Activated T-cell treated with anti-CD3 and anti-CD28 coated beads, Interleukin-2, amount 50 U/mL, for 72 hours (primary cell): Measurements from ENCODE around the gene GRK3. TPM values are rescaled to one million over a fixed set of nuclear protein-coding genes. Genes with fewer than 3 reads are reported as not detected.
"Not testable (repeated sequence)": the region's sequence is repeated elsewhere in the genome, so short reads cannot be mapped to it uniquely, and the experiment has no call there.

Source experiments
- ATAC-seq, 2 donors: fragments of 150-1000 bp; cut with Tn5 transposase; replicated peaks in 1 of 2; 2 replicates each; pipeline ENCODE4 v1.10.0; 2021; ENCODE audit warnings: moderate library complexity in 2 of 2, mild to moderate bottlenecking in 1 of 2
- DNase-seq, 2 donors: peaks; one replicate each; pipeline ENCODE4 v3.0.0; 2021 to 2022; ENCODE audit warnings: mixed read lengths in 1 of 2
- H3K27ac Mint-ChIP-seq: one replicate; pipeline ENCODE4 v1.8.0; 2022; ENCODE audit warnings: mild to moderate bottlenecking, moderate library complexity, mixed read lengths
- H3K27me3 Mint-ChIP-seq: one replicate; pipeline ENCODE4 v1.8.0; 2022; ENCODE audit warnings: low read depth, mixed read lengths
- H3K36me3 Mint-ChIP-seq, 2 donors: one replicate each; pipeline ENCODE4 v1.8.0; 2022; ENCODE audit warnings: mixed read lengths in 2 of 2, mild to moderate bottlenecking in 1 of 2; ENCODE audit not compliant: insufficient read depth in 2 of 2
- H3K4me1 Mint-ChIP-seq: one replicate; pipeline ENCODE4 v1.8.0; 2022; ENCODE audit warnings: low read depth, mixed read lengths
- H3K4me3 Mint-ChIP-seq, 2 donors: one replicate each; pipeline ENCODE4 v1.8.0; 2022; ENCODE audit warnings: mild to moderate bottlenecking in 2 of 2, mixed read lengths in 2 of 2, moderate library complexity in 2 of 2
- H3K9me3 Mint-ChIP-seq, 2 donors: one replicate each; pipeline ENCODE4 v1.8.0; 2022; ENCODE audit warnings: mixed read lengths in 2 of 2
- total RNA-seq, 2 donors: library from RNA; stranded (reverse); gene quantifications; one replicate each; pipeline ENCODE4 v1.2.3, GENCODE V29; 2022

The GRK3 gene
- total RNA-seq, 2 donors from 2014 or later: 25.9 to 31.9 TPM

DNA sequence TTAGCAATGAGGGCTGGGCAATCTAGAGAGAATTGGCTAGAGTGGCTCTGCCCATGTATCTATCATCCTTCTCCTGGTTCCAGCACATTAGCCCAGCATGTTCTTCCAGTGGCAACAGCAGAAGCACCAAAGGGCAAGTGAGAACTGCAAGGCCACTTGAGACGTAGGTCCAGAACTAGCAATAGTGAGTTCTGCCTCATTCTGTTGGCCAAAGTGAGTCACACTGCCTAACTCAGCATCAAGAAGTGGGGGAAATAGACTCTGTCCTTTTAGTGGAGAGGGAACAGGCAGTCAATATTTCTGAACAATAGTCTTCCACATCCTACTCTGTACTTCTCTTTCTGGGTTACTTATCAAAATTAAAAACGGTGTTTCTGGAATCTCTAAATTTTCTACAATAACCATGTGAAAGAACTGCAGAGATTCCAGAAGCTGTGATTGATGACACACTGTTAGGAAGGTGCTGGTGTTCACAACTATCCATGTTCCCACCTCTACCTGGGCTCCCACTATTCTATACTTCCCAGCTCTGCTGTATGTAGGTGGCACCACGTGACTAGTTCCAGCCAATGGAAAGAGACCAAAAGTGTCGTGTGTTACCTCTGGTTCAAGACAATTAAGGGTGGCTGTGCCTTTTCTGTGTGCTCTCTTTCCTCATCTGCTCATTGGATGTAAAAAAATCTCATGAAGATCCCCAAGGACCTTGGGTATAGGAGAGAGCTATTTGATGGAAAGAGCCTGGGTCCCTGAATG is 23.4 kb upstream of the GRK3 start:
- ATAC-seq (no peak), DNase-seq (no peak)
- no peaks in the 10 kb centered on the region for H3K9me3 Mint-ChIP-seq
- H3K36me3 Mint-ChIP-seq: peaks cover 0 to 2% of the 10 kb centered on the region in 2 donors
- no peak overlapping the region for H3K4me3 Mint-ChIP-seq
- H3K27me3 Mint-ChIP-seq: no peaks in the 10 kb centered on the region
- H3K27ac Mint-ChIP-seq: no peak overlapping the region
- H3K4me1 Mint-ChIP-seq: no peaks in the 10 kb centered on the region

DNA sequence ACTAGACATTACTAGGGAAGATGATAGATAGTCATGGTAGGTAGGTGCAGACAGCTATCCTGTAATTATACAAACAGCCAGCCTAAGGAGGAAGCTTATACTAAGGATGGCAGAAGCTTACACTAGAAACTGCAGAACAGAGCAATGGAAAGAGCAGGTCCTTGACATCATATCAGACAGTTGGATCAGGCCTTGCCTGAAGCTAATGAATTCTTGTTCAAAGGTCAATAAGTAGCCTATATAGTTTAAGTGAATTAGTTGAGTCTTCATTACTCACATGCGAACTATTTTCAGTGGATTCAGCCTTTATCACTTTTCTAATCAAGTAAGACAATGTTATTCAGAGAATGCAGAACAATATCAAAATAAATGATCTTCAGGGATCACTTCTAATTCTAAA is 22.3 kb upstream of the GRK3 start:
- H3K27ac Mint-ChIP-seq: no peak overlapping the region
- H3K27me3 Mint-ChIP-seq: no peaks in the 10 kb centered on the region
- no peaks in the 10 kb centered on the region for H3K4me1 Mint-ChIP-seq
- H3K36me3 Mint-ChIP-seq: peaks cover 0 to 2% of the 10 kb centered on the region in 2 donors
- no peaks in the 10 kb centered on the region for H3K9me3 Mint-ChIP-seq
- DNase-seq: no peak
- ATAC-seq: no peak
- no peak overlapping the region for H3K4me3 Mint-ChIP-seq

DNA sequence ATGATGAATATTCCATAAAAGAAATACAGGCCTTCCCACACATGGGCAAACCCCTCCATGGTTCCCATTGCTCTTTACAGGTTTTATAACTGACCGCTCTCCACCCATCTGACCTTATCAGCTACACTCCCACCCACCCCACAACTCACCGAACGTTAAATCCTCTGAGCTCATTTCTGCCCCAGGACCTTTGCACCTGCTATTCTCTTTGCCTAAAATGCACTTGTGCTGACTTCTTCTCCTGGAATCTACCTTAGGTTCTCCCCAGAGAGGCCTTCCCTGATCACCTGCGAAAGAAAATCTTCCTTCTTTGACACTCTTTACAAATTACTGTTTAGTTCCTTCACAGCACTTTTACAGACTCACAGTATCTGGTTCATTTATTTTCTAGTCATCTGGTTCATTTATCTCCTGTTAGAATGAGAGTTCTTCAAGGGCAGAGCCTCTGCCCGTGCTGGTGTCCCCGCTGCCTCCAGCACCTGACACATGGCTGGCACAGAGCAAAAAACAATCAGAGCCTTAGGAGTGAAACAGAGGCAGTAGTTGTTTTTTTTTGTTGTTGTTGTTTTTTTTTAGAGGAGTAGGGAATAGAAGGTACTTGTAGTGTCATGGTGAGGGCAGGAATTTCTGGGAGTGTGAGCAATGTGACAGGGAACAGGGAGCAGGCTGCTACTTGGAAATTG is 21.6 kb upstream of the GRK3 start:
- Mint-ChIP-seq H3K4me3 (no peak overlapping the region), H3K9me3 (no peaks in the 10 kb centered on the region), H3K27ac (no peak overlapping the region), H3K36me3 (peaks cover 0 to 2% of the 10 kb centered on the region in 2 donors), H3K4me1 (no peaks in the 10 kb centered on the region), H3K27me3 (no peaks in the 10 kb centered on the region)
- DNase-seq: no peak
- ATAC-seq: no peak

DNA sequence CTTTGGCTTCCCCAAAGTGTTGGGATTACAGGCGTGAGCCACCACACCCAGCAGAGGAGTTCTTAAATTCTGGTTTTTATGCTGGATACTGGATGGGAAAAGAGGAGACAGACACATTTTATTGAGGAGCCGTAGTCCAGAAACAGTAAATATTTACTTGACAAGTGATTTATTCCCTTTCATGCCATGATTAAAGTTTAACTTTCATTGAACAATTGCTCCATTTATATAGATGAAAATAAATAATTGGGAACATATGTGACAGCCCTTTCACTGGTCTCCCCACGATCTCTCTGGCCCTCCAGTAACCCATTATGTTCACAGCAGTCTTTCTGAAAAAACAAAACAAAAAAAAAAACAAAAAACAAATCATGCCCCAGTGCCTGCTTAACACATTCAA is 19.3 kb upstream of the GRK3 start:
- no peak overlapping the region for H3K27ac Mint-ChIP-seq
- H3K4me3 Mint-ChIP-seq: no peak overlapping the region
- H3K36me3 Mint-ChIP-seq: peaks cover 0 to 2% of the 10 kb centered on the region in 2 donors
- DNase-seq (no peak), ATAC-seq (no peak)
- H3K9me3 Mint-ChIP-seq: no peaks in the 10 kb centered on the region
- H3K4me1 Mint-ChIP-seq: peaks cover 7% of the 10 kb centered on the region
- H3K27me3 Mint-ChIP-seq: no peaks in the 10 kb centered on the region

DNA sequence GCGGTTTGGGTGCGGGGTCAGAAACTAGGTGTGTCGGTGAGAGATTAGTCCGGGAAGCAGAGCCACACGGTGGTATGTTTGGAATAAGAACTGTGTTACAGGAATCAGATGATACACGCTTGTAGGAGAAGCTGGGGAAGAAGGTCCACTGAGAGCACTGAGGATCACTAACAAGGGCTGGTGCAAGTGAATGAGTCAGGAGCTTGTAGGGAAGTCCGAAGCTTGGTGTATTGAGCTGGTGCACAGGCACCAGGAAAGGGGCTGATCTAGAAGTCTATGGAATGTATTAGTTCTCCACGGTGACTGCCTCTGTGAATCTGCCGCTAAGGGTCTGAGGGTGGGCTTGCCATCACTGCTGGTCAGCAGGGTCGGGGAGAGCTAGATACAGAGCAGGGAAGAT is 18.8 kb upstream of the GRK3 start:
- no peak for DNase-seq
- H3K4me1 Mint-ChIP-seq: peaks cover 7% of the 10 kb centered on the region

DNA sequence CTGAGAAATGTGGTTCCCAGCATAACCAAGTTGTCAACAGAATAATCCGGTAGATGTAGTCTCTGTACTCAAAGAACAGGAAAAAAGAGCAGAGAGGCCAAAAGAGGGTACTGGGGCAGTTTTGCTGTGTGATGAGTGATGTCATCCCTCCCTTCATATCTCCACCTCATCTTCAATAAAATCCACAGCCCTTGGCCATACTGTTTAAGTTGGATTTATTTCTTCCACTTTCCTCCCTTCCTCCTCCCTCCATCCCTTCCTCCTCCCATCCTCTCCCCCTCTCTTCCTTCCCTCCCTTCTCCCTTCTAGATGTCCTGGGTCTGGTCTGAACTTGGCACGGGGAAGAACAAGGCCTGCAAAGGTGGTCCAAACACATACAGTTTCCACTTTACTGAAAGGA is 18.2 kb upstream of the GRK3 start:
- Mint-ChIP-seq H3K27me3 (no peaks in the 10 kb centered on the region), H3K36me3 (peaks cover 0 to 2% of the 10 kb centered on the region in 2 donors), H3K9me3 (no peaks in the 10 kb centered on the region), H3K27ac (no peak overlapping the region), H3K4me1 (peaks cover 7% of the 10 kb centered on the region), H3K4me3 (no peak overlapping the region)
- ATAC-seq (no peak), DNase-seq (no peak)

More for the DNA sequence above, 18.8 kb upstream of the GRK3 start:
- no peaks in the 10 kb centered on the region for H3K9me3 Mint-ChIP-seq
- H3K4me3 Mint-ChIP-seq: no peak overlapping the region
- H3K27me3 Mint-ChIP-seq: no peaks in the 10 kb centered on the region
- H3K27ac Mint-ChIP-seq: no peak overlapping the region
- ATAC-seq: no peak
- peaks cover 0 to 2% of the 10 kb centered on the region in 2 donors for H3K36me3 Mint-ChIP-seq

DNA sequence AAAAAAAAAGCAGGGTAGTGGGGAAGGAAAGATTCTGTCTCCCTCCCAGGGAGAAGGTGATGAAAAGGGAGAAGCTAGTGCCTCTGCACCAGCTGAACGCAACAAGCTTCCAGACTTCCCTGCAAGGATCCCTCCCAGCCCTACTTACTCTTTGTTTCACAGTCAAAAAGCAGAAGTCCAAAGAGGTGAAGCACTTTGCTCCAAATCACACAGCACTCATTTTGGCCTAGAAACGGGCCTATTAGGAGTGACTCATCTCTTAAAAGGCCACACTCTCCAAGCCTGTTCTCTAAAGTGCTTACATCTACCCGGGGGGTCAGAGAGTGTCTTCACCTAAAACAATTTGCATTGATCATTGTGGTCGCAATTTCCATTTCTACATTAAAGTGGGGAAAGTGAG is 17.7 kb upstream of the GRK3 start:
- no peak for DNase-seq
- H3K9me3 Mint-ChIP-seq: no peaks in the 10 kb centered on the region
- no peaks in the 10 kb centered on the region for H3K27me3 Mint-ChIP-seq
- peaks cover 7% of the 10 kb centered on the region for H3K4me1 Mint-ChIP-seq
- no peak overlapping the region for H3K4me3 Mint-ChIP-seq
- no peak for ATAC-seq
- no peaks in the 10 kb centered on the region for H3K36me3 Mint-ChIP-seq
- no peak overlapping the region for H3K27ac Mint-ChIP-seq

DNA sequence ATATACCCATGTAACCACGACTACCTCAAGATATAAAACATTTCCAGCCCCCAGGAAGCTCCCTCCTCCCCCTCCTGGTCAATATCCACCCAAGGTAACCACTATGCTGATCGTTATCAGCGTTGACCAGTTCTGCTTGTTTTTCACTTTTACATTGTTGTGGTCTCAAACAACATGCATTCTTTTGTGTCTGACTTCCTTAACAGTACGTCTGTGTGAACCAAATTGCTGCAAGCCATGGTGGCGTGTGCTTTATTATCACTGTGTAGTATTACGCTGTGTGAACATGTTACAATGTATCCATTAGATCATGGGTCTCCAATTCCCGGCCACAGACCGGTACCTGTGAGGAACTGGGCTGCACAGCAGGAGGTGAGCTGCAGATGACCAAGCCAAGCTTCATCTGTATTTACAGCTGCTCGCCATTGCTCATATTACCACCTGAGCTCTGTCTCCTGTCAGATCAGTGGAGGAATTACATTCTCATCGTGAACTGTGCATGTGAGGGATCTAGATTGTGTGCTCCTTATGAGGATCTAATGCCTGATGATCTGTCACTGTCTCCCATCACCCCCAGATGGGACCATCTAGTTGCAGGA is 15.5 kb upstream of the GRK3 start:
- Mint-ChIP-seq H3K36me3 (no peaks in the 10 kb centered on the region), H3K4me3 (no peak overlapping the region), H3K9me3 (peaks cover 0 to 1% of the 10 kb centered on the region in 2 donors), H3K27me3 (no peaks in the 10 kb centered on the region), H3K27ac (no peak overlapping the region), H3K4me1 (peaks cover 7% of the 10 kb centered on the region)
- no peak for ATAC-seq
- DNase-seq: no peak

DNA sequence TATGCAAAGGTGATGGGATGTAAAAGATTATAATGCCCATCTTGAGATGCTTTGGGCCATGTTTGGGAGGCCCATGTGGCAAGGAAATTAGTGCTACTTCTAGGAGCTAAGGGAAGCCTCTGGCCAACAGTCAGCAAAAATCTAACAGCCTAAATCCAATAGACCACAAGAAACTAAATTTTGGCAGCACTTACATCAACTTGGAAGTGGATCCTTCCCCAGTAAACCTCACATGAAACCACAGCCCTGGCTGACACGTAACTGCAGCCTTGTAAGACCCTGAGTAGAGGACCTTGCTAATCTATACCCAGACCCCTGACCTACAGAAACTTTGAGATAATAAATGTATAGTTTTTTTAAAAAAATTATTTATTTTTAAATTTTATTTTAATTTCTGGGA is 13.1 kb upstream of the GRK3 start:
- peaks cover 0 to 1% of the 10 kb centered on the region in 2 donors for H3K9me3 Mint-ChIP-seq
- no peak for ATAC-seq
- no peak for DNase-seq
- H3K4me3 Mint-ChIP-seq: no peak overlapping the region
- no peaks in the 10 kb centered on the region for H3K27me3 Mint-ChIP-seq
- no peaks in the 10 kb centered on the region for H3K36me3 Mint-ChIP-seq
- peaks cover 7% of the 10 kb centered on the region for H3K4me1 Mint-ChIP-seq
- no peak overlapping the region for H3K27ac Mint-ChIP-seq

DNA sequence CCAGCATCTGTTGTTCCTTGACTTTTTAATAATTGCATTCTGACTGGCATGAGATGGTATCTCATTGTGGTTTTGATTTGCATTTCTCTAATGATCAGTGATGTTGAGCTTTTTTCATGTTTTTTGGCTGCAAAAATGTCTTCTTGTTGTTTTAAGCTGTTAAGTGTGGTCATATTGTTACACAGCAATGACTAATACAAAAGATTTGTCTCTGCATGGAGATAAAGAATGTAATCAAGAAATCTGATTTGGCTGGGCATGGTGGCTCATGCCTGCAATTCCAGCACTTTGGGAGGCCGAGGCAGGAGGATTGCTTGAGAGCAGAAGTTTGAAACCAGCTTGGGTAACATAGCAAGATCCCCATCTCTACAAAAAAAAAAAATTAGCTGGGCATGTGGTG is 12.1 kb upstream of the GRK3 start:
- DNase-seq, H3K9me3 Mint-ChIP-seq, H3K27me3 Mint-ChIP-seq, H3K4me1 Mint-ChIP-seq, H3K27ac Mint-ChIP-seq, ATAC-seq, H3K4me3 Mint-ChIP-seq, H3K36me3 Mint-ChIP-seq: not testable (repeated sequence)

DNA sequence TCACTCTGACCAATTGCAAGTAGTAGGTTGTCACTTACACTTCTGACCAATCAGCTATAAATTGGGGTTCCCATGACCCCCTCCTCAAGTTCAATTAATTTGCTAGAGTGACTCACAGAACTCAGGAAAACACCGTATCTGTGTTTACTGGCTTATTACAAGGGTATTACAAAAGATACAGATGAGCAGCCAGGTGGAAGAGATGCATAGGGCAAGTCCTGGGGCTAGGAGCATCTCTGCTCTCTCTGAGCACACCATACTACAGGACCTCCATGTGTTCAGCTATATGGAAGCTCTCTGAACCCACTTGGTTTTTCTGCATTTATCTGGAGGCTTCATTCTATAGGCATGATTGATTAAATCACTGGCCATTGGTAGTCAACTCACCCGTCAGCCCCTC is 11.3 kb upstream of the GRK3 start:
- no peak for ATAC-seq
- Mint-ChIP-seq H3K27me3 (no peaks in the 10 kb centered on the region), H3K4me3 (no peak overlapping the region)

DNA sequence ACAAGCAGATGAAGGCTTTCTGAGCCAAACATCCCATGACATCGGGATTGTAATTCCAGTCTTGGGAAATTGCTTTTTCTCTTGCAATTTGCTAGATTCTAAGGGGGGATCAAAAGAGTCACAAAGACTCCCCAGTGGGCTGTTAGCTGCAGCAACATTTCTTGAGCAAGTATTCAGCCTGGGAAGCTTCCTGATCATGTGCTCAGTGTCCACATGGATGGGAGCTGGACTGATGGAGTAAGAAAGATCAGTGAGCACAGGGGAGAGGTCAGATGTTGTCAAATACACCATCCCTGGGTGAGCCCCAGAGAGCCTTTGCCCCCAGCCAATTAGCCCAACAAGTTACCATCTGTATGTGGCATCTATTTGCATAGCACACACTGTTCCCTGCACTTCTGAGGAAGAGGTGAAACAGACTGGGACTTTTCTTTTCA is 10.2 kb upstream of the GRK3 start:
- DNase-seq (no peak), ATAC-seq (no peak)
- Mint-ChIP-seq H3K9me3 (peaks cover 0 to 1% of the 10 kb centered on the region in 2 donors), H3K27ac (no peak overlapping the region), H3K4me1 (peaks cover under 1% of the 10 kb centered on the region), H3K36me3 (no peaks in the 10 kb centered on the region), H3K27me3 (no peaks in the 10 kb centered on the region), H3K4me3 (no peak overlapping the region)

More for the DNA sequence above, 11.3 kb upstream of the GRK3 start:
- Mint-ChIP-seq H3K9me3 (peaks cover 0 to 1% of the 10 kb centered on the region in 2 donors), H3K36me3 (no peaks in the 10 kb centered on the region), H3K4me1 (peaks cover 7% of the 10 kb centered on the region), H3K27ac (no peak overlapping the region)
- DNase-seq: no peak

DNA sequence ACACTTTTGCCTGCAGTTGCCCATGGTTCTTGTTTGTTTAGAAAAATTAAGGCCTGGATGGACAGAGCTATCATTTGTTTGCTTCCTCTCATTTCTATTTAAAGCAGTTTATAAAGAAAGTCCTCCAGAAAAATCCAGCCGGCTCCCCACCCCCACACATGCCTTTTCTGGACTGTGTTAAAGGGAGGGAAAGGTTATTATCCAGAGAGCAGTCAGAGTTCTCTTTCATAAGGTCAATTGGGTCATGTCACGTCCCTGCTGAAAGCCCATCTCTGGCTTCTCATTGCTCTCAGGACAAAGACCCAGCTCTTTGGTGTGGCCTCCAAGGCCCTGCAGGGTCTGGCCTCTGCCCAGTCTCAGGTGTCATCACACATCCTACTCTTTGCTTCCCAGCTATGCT is 9.8 kb upstream of the GRK3 start:
- H3K4me3 Mint-ChIP-seq: no peak overlapping the region
- no peak for ATAC-seq
- no peaks in the 10 kb centered on the region for H3K4me1 Mint-ChIP-seq
- H3K9me3 Mint-ChIP-seq: peaks cover 0 to 1% of the 10 kb centered on the region in 2 donors
- no peak overlapping the region for H3K27ac Mint-ChIP-seq
- H3K27me3 Mint-ChIP-seq: no peaks in the 10 kb centered on the region
- no peak for DNase-seq
- no peaks in the 10 kb centered on the region for H3K36me3 Mint-ChIP-seq
